ENCODE data around the gene CACNA1C.

CACNA1C gene

DNA sequence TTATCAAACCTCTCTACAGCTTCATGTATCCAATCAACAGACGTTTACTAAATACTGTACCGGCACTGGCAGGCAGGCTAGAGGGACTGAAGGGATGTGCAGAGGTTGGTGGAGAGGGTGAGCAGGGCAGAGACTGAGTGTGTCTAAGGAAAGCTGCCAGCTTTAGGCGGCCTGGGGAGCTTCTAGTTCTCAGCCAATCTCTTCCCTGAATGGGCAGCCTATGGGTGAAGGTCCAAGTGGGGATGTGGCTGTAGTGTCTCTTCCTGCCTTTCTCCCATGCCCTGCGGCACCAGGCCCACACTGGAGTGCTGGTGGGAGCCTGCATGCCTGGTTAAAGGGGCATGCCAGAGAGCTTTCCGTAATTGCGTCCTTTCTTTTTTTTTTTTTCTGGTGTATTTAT is 239.8 kb downstream of the CACNA1C start:
- TF ChIP-seq, protein P1, sequence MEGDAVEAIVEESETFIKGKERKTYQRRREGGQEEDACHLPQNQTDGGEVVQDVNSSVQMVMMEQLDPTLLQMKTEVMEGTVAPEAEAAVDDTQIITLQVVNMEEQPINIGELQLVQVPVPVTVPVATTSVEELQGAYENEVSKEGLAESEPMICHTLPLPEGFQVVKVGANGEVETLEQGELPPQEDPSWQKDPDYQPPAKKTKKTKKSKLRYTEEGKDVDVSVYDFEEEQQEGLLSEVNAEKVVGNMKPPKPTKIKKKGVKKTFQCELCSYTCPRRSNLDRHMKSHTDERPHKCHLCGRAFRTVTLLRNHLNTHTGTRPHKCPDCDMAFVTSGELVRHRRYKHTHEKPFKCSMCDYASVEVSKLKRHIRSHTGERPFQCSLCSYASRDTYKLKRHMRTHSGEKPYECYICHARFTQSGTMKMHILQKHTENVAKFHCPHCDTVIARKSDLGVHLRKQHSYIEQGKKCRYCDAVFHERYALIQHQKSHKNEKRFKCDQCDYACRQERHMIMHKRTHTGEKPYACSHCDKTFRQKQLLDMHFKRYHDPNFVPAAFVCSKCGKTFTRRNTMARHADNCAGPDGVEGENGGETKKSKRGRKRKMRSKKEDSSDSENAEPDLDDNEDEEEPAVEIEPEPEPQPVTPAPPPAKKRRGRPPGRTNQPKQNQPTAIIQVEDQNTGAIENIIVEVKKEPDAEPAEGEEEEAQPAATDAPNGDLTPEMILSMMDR (IDR thresholded peaks at IDR 0.05; ENCODE audit: low read depth, low read length), result no peak
- no peak for DNase-seq
- no peak overlapping the region for H3K27ac ChIP-seq

DNA sequence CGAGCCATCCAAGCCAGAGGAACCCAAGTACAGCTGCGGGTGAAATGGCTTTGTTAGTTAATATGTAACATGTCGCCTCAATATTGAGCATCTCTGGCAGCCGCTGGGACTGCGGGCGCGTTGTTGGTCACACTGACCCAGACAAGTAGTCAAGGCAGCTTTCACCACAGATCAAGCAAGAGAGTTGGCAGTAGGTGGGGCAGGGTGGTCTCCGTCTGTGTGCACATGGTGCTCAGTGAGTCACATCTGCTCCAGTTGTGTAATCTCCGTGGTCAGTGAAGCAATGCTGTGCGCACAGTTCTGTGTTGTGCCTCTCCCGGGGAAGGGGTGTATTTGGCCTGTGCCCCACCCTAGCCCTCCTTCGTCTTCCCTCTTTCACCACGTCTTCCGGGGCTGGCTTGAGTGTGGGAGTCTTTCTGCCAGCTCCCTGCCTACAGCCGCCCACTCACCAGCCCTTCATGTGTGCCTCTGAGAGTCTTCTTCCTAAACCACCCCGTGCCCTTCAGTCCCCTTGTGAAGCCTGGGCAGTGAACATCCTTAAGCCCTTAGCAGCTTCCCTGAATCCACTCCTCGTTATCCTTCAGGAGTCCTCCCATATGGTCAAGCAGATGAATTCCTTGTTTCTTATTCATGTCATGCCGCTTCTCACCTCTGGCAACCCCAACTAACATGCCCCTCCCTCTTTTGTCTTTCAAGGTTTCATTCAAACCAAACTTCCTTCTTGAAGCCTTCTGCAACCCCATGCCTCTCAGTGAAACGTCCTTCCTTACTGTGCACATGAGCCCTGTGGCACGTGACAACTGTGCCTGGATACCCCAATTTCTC is 242.1 kb downstream of the CACNA1C start:
- DNase-seq, result no peak
- TF ChIP-seq, protein P1 (IDR thresholded peaks at IDR 0.05; ENCODE audit: low read depth, low read length), result no peak
- Histone ChIP-seq H3K4me3 (ENCODE audit: low read depth, low read length) (no peak overlapping the region), H3K36me3 (no peaks in the 10 kb centered on the region), H3K27ac (no peak overlapping the region), H3K9me3 (ENCODE audit: severe bottlenecking) (no peaks in the 10 kb centered on the region), H3K27me3 (ENCODE audit: insufficient read depth, low read depth, severe bottlenecking) (no peaks in the 10 kb centered on the region)

More for the DNA sequence above, 239.8 kb downstream of the CACNA1C start:
- Histone ChIP-seq H3K4me3 (ENCODE audit: low read depth, low read length) (no peak overlapping the region), H3K9me3 (ENCODE audit: severe bottlenecking) (no peaks in the 10 kb centered on the region), H3K36me3 (no peaks in the 10 kb centered on the region), H3K27me3 (ENCODE audit: insufficient read depth, low read depth, severe bottlenecking) (no peaks in the 10 kb centered on the region)

DNA sequence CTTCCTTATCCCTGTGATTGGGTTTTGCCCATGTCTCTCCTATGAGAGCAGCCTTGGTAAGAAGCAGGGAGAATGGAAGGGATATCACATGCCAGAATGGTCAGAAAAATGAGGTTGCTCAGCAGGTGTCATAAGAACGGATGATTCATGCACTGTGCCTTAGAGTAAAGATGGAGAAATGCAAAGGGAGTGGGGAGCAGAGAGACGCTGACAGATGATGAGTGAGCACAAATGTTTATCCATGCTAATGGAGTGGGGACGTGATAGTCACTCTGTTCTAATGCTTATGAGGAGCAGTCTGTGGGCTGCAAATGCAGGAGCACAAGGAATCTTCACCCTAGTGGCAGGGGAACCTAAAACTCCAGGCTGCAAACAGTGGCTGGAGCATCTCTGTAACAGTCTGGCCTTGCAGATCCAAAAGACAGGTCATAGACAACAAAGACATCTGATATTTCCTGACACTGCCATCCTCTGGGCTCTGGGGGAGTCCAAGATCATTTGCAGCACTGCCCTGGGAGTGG is 243.2 kb downstream of the CACNA1C start:
- Histone ChIP-seq H3K4me3 (ENCODE audit: low read depth, low read length) (no peak overlapping the region), H3K36me3 (no peaks in the 10 kb centered on the region), H3K9me3 (ENCODE audit: severe bottlenecking) (no peaks in the 10 kb centered on the region), H3K27ac (no peak overlapping the region), H3K27me3 (ENCODE audit: insufficient read depth, low read depth, severe bottlenecking) (no peaks in the 10 kb centered on the region)
- TF ChIP-seq, protein P1 (IDR thresholded peaks at IDR 0.05; ENCODE audit: low read depth, low read length), result no peak
- DNase-seq, result no peak

DNA sequence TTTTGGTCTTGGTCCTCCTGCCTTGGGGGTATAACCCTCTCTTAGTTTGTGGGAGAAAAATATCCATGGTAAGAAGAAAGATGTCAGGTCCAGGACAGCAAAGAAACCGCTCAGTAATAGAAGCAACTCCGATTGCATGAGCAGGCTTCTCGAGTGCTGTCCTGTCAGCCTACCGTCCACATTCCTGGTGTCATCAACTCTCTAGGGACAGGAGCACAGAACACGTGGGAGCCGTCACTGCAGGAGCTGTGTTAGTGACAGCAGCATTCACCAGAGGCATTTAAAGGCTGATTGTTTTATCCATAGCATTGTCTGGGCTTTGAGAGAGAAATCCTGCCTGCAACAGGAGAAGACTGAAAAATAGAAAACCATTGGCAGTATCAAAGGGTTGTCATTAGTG is 244.2 kb downstream of the CACNA1C start:
- Histone ChIP-seq H3K27ac (no peak overlapping the region), H3K9me3 (ENCODE audit: severe bottlenecking) (no peaks in the 10 kb centered on the region), H3K27me3 (ENCODE audit: insufficient read depth, low read depth, severe bottlenecking) (no peaks in the 10 kb centered on the region), H3K4me3 (ENCODE audit: low read depth, low read length) (no peak overlapping the region), H3K36me3 (no peaks in the 10 kb centered on the region)
- TF ChIP-seq, protein P1 (IDR thresholded peaks at IDR 0.05; ENCODE audit: low read depth, low read length), result no peak
- no peak for DNase-seq

DNA sequence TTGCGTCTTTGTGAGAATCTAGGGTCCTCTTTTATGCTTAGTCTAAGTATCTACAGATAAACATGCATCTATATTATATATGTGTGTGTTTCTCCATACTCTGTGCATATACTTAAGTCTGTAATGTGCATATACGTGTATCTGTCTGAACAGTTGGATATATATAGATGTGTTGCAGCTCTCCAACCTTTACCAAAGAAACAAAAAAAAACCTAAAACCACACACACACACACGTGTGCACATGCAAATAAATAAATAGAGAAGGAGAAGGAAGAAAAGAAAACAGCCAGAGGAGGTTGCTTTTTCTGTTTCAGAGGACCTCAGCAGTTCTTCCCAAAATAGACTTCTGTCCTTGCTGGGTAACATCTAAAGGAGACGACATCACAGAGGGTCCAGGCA is 244.9 kb downstream of the CACNA1C start:
- Histone ChIP-seq H3K27me3 (ENCODE audit: insufficient read depth, low read depth, severe bottlenecking) (no peaks in the 10 kb centered on the region), H3K9me3 (ENCODE audit: severe bottlenecking) (no peaks in the 10 kb centered on the region), H3K4me3 (ENCODE audit: low read depth, low read length) (no peak overlapping the region), H3K27ac (no peak overlapping the region), H3K36me3 (no peaks in the 10 kb centered on the region)
- no peak for DNase-seq
- TF ChIP-seq, protein P1 (IDR thresholded peaks at IDR 0.05; ENCODE audit: low read depth, low read length), result no peak
